ENCODE measurements around the gene EXD3.
A peak's percentile ranks its signal among the peaks of the same experiment; 100 is the strongest.
"Not testable (repeated sequence)": the region's sequence is repeated elsewhere in the genome, so short reads cannot be mapped to it uniquely, and the experiment has no call there.

EXD3 gene

DNA sequence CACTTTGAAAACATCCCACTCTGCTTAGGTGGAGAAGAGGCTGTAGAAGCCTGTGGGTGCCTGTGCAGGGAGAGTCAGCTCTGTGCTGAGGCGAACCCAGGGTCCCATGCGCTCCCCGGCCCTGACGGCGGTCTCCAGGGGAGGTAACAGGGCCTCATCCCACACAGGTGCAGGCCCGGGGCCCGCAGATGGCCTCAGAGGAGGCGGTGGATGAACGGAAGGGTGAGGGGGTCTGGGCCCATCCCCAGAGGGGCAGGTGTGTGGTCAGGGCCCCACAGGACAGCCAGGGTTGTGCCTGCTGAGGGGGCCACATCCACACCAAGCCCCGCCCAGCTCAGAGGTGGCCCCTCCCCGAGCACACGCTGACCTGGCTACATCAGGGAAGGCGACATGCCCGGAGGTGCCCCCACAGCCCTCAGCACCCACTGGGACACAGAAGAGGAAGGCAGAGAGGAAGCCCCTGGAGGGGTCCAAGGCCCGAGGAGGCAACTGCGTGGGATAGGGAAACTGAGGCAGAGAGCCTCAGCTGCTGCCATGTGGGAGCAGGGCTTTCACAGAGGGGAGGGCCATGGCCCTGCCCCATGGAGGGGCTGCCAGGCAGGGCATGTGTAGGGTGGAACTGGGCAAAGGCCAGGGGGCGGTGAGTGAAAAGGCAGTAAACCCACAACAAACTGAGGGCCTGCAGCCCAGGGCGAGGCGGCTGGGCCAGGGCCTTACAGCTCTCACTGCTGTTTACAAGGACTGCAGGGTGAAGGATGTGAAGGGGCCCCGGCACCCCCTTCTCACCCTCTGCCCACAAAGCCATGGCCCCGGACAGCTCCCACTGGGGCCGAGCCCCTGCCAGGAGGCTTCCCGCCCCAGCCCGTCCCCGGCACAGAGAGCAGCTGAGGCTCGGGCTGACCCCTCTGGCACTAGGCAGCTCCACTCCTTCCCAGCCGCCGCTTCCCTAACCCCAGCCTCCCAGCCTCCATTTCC lies 29.5 kb downstream of the EXD3 start:
- DNase-seq (ENCODE audit: low read depth in 2 of 2) = no peak

DNA sequence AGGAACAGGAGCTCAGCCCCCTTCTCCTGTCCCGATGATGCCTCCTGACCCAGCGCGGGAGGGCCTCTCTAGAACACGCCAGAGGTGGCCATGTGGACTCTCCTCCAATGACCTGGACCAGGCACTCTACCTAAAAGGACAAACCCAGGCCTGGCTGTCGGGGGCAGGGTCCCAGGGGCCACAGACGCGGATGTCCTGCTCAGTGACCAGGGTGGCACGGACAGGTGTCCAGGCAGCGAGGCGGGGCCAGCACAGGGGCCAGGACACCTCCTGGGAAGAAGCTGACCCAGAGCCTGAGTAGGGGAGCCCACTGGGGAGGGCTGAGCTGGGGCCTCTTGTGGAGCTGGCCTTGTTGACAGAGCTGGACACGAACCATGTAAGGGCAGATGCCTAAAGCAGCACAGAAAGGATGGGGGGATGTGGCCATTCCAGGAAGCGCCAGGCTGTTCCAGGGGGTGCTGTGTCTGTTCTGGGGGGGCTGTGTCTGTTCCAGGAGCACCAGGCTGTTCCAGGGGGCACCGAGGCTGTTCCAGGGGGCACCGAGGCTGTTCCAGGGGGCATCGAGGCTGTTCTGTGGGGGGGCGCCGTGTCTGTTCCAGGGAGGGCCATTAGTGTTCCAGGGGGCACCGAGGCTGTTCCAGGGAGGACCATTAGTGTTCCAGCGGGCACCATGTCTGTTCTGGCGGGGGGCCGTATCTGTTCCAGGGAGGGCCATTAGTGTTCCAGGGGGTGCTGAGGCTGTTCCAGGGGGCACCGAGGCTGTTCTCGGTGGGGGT lies 30.5 kb downstream of the EXD3 start:
- DNase-seq (ENCODE audit: low read depth in 2 of 2) = no peak

DNA sequence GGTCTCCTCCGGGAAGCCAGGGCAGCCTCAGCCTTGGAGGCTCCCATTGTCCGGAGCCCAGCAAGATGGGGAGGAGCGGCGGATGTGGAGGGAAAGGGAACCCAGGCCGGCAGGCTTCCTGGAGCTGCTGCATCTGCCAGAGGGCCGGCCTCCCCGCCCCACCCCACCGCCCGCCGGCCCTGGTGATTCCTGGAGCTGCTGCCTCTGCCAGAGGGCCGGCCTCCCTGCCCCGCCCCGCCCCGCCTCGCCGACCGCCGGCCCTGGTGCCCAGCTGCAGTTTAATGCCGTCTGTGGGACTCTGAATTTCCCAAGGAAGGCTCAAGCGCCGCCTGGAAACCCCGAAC lies 31.6 kb downstream of the EXD3 start:
- DNase-seq (ENCODE audit: low read depth in 2 of 2) = no peak

DNA sequence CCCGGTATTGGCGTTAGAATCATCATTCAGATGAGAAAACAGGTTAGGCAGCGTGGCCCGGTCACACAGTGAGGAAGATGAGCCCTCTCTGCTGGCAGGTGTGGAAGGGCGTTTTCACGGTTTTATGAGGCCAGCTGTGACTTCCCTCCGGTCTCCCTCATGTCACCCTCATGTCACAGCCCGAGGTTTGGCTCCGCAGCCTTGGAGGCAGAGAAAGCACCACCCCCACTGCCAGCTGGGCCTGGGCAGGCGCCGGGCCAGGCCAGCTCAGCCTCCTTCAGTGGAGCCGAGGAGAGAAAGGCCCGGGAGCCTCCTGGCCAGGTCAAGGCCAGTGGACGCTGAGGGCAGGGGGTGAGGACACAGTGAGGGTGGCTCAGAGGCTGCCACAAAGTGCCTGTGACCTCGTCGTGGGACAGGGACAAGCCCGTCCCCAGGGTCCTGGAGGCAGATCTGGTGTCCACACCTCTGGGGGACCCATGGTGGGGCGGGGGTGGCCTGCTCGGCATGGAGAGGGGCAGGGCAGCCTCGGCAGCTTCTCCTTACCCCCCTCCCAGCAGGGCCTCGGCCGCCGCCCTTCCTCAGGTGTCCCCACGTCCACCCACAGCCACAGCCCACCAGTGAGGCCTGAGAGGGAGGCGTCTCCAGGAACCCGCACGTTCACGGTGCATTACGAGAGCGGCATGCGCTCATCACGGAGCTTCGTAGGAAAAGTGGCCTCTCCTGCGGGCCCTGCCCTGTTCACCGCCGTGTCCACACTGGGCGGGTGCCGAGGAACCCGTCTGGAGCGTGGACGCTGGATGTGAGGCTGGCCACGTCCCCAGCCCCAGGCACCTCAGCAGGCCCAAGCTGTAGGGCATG lies 32.2 kb downstream of the EXD3 start:
- no peak for DNase-seq (ENCODE audit: low read depth in 2 of 2)

DNA sequence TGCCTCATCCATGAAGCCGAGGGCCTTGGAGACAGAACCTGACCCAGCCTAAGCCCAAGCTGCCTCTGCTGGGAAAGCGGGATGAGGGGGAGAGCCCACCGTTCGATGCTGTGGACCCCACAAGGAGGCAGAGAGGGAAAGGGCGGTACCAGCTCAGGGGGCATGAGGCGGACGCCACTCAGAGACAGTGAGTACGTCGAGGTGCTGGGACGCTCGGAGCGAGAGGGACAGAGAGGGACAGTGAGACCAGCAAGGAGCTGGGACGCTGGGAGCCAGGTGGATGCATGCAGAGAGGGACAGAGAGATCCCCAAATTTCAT lies 33.6 kb downstream of the EXD3 start:
- no peak for DNase-seq (ENCODE audit: low read depth in 2 of 2)

DNA sequence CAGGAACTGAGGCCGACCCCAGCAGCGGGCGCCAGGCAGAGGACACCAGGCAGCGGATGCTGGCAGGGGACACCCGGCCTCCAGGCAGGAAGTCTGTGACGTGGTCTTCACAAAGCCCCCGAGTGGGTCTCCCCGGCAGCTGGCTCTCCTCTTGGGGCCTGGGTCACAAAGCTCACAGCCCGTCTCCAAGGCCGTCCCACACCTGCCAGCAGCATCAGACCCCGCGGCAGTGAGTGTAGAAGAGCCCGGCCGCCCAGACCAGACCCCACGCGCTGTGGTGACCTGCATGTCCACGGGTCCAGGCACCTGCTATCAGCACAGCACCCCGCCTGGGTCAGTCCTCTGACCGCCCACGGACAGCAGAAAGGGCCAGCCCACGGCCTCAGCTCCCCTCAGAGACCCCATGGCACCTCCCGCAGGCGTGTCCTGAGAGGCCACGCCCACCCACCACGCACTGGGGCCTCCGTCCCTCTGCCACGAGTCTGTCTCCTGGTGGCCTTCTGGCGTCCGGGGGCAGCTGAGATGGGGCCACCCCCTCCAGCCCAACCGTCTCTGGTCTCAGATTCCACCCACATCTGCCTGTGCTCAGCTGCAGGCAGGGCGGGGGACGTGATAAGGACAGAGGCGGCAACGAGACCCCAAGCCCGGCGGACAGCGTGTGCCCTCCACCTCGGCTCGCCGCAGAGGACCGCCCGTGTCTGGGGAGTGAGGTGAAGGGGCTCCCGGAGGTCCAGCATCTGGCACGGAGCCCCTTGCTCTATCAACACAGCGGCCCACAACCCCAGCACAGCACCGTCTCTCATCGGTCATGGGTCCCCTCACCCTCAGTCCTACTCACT lies 34.2 kb downstream of the EXD3 start:
- no peak for DNase-seq (ENCODE audit: low read depth in 2 of 2)

DNA sequence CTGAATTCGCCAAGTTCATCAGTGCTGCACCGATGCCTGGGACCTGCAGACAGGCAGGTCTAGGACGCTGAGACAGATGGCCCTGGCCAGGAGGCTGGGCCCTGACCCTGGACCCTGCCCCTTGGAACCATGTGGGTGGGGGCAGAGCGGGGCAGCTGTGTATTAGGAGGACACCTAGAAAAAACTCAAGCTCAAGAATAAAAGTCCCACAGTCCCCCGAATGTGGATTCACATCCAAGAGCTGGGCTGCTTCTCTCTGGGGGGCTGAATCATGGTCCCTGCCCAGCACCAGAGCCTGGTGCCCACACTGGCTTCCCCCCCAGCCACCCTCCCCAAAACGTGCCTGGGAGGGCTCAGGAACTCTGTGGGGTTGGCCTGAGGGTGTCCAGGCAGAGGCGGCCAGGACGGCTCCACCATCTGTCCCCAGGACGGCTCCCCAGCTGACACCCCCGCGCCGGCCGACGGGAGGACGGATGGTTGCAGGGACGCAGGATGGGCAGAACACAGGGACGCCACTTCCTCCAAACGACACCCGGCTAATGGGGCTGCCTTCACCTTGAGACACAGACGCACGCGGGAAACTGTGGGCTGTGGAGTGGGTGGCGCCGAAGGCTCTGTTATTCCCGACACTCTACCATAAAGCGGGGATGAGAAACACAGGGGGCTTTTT lies 34.9 kb downstream of the EXD3 start:
- DNase-seq (ENCODE audit: low read depth in 2 of 2) = no peak

DNA sequence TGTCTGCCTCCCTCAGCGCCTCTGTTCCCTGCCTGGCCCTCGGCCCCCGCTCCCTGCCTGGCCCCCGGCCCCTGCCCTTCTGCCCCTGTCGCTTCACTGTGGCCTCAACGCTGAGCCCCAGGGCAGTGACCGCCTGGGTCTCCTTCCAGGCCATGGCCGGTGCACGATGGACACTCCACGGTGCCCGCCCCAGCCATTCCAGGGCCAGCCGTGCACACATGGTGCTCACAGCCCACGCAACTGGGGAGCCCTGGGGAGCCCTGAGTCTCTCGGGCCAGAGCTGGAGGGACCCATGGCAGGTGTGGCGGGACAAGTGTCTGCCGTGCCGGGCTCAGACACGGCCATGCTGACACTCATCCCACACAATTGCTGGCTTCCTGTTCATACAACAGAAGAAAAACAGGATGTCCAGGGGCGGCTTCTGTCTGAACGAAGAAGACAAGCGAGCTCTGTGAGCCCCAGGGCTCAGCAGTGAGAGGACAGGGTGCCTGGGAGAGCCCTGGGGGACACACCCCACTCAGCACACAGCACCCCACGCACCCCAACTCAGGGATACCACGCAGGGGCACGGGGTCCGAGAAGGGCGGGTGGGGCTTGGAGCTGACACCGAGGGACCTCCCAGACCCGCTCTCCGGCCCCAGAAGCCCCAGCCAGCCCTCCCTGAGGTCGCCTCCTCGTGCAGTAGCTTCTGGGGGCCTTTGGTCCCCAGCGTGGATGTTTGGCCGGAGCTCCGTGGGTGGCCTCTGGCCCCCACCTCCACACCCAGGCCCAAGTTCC lies 35.7 kb downstream of the EXD3 start:
- peak in 1 of 2 donors; percentile 47 for DNase-seq (ENCODE audit: low read depth in 2 of 2)

DNA sequence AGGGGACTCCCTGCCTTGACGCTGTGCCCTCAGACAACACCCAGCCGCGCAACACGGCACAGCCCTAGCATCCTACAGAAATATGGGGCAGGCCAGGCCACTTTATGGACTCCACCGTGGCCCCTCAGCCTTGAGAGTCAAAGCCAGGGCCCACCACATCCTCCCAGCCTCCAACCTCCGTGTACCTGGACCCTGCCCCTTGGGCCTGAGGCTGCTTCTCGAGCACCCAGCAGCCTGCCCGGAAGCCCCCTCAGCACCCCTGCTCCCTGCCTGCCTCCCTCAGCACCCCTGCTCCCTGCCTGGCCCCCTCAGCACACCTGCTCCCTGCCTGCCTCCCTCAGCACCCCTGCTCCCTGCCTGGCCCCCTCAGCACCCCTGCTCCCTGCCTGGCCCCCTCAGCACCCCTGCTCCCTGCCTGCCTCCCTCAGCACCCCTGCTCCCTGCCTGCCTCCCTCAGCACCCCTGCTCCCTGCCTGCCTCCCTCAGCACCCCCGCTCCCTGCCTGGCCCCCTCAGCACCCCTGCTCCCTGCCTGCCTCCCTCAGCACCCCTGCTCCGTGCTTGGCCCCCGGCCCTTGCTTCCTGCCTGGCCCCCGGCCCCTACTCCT lies 36.4 kb downstream of the EXD3 start:
- DNase-seq (ENCODE audit: low read depth in 2 of 2) = not testable (repeated sequence)

DNA sequence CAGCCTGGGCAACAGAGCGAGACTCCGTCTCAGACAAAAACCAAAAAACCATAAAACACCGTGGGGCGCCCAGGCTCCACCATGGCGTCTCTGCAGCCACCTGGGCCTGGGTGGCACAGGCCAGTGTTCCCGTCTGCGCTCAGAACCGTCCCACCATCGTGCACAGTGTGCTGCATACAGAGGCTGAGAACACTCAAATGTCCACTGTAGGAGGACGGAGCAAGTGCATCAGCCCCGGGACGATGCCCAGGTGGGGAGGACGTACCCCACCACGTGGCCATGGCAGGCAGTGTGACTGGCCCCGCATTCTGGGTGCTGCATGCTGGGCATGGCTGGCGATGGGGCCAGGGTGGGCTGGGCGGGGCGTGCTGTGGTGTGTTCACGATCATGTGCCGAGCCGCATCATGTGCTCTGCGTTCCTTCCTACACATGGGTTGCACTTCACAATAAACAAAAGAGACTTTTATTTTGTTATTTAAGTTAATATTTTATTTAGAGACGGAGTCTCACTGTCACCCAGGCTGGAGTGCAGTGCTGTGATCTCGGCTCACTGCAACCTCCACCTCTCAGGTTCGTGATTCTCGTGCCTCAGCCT lies 37.8 kb downstream of the EXD3 start:
- DNase-seq (ENCODE audit: low read depth in 2 of 2) = no peak

DNA sequence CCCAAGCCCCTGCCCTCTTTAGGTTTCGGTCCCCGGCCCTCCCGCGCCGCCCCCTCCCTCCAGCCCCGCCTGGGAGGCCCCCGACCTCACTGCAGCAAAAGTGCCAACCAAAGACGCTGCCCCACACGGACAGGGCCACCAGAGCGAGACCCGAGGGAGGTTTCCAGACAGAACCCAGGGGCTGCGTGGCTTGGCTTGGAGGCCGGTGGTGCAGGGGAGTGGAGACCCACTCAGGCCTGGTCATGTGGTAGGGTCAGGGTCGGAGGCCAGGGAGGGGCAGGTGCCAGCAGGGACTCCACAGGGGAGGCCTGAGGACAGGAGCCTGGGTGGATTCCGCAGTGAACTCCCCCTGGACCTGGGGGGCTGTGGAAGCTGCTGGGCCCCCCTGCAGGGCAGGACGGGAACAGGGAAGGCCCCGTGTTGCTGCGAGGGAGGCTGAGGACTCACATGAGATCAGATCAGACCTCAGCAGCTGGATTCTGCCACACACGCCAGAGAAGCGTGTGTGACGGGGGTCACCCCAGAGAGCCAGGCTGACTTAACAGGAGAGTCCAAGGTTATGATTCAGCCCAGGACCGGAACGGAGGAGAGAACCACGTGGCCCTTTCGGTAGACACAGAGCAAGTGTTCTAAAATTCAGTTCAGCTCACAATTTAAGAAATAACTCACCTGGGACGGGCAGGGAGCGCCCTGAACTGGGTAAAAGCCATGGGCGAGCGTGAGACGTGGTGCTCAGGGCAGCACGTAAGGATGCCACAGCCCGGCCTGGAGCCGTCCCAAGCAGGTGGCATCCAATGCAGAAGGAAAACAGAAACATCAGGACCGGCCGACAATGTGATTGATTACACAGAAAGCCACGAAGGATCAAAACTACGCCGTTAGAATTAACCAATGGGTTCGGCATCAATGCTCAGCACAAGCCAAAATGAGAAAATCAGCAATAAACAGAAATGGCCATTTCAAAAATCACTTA lies 38.9 kb downstream of the EXD3 start:
- DNase-seq (ENCODE audit: low read depth in 2 of 2) = no peak

DNA sequence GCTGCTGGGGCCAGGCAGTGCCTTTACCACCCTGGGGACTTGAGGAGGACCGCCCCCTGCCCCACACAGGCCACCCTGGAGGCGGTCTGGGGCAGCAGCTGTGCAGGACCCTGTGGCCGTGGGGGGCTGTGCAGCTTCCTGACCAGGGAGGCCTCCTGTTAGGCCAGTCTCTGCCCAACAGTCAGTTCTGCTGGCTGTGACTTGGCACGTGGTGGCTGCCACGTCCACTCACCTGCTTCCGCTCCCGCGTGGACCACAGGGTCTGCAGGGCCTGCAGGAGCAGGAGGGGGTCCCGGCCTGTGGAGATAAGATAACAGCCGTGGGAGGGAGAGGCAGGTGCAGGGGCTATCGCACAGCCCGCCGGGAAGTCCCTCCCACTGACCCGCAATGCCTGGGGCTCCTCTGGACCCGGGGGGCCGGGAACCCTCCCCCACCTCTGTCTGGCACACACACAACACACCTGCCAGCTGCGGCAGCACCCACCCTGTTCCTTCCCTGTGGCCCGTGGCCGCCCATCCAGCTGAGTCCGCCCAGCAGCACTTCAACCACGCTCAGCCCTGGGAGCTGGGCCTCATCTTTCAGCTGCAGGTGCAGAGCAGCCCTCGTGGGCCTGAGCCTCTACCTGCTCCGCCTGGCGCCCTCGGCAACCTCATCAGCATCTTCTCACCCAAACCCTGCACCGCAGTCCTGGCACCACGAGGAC lies 39.7 kb downstream of the EXD3 start:
- DNase-seq (ENCODE audit: low read depth in 2 of 2) = no peak

DNA sequence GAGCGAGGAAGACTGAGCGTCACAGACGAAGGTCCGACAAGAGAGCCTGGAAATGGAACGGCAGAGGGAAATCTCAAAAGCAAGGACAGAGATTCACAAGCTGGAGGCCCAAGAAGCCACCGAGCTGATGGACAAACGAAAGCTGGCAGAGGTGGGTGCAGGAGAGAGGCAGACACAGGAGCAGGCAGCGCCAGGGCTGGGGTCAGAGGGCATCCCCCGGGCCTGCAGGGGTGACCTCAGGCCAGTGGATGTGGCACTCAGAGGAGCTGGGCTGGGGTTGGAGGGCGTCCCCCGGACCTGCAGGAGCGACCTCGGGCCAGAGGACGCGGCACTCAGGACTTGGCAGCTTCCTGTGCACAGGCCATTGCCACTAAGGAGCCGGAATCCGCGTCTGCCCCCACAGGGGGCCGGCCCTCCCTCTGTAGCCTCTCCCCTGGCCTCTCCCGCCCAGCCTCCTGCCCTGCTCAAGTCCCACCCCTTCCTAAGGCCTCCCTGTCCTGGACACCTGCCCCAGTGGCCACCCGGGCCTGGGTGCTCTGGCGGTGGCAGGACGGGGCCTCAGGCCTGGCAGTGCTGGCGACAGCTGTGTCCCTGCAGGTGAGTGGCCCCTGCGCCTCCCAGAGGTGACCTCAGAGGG lies 40.4 kb downstream of the EXD3 start:
- DNase-seq (ENCODE audit: low read depth in 2 of 2) = no peak

DNA sequence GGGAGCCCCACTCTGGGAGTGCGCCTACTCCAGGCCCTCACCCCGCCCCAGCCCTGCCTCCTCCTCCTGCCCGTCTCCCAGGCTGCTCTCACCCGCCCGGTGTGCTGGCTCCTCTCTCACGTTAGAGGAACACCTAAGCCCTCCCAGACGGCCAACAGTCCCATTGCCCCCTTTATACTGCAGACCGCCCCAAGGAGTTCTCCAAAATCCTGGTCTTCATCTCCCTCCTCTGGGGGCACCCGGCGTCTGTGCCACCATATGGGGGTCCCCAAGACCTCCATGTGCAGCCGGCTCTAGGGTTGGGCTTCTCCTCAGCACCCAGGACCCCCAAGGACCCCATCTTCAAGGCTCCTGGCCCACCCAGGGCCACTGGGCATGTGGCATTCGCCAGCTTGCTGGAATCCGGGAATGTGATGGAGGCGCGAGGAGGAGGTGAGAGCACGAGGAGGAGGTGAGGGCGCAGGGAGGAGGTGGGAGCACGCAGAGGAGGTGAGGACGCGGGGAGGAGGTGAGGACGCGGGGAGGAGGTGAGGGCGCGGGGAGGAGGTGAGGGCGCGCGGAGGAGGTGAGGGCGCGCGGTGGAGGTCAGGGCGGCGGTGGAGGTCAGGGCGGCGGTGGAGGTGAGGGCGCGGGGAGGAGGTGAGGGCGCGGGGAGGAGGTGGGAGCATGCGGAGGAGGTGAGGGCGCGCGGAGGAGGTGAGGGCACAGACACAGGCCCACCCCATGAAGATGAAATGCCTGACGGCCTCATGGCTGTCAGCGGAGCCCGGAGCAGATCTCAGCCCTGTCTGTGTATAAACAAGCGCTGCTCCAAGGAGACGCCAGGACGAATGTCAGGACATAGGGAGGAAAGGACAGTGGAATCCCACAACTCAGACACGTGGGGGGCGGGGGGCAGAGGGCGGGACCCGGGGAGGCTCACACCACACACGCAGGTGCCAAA lies 41.2 kb downstream of the EXD3 start:
- no peak for DNase-seq (ENCODE audit: low read depth in 2 of 2)

DNA sequence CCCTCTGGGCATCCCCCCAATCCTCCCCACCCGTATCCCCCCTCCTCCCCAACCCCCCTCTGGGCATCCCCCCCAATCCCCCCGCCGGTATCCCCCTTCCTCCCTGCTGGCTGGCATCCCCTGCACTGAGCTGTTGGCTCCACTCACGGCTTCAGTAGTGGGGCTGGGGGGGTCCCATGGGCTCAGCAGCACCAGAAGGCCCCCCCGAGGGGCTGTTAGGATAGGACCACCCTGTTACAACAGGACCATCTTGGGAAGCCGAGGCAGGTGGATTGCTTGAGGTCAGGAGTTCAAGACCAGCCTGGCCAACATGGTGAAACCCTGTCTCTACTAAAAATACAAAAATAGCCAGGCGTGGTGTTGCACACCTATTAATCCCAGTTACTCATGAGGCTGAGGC lies 42.4 kb downstream of the EXD3 start:
- DNase-seq (ENCODE audit: low read depth in 2 of 2) = no peak

DNA sequence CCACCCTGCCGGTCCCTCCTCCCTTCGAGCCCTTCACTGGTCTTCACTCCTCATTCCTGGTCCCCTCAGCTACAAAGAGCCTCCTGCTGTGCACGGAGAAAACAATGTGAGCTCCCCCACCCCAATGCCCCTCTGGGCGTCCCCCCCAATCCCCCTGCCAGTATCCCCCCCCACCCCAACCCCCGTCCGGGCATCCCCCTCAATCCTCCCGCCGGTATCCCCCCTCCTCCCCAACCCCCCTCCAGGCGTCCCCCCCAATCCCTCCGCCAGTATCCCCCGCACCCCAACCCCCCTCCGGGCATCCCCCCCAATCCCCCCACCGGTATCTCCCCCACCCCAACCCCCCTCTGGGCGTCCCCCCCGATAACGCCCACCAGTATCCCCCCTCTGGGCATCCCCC lies 42.8 kb downstream of the EXD3 start:
- no peak for DNase-seq (ENCODE audit: low read depth in 2 of 2)
